CD4-positive, alpha-beta T cell treated with Interleukin-4 for 1 hour (primary cell): ENCODE results near the gene ARHGAP35.
A peak's percentile ranks its signal among the peaks of the same experiment; 100 is the strongest.
"Not testable (repeated sequence)": the region's sequence is repeated elsewhere in the genome, so short reads cannot be mapped to it uniquely, and the experiment has no call there.

Source experiments
- DNase-seq, 2 donors: peaks; one replicate each; pipeline ENCODE4 v3.0.0-alpha.2; 2020 to 2022

Gene ARHGAP35

DNA sequence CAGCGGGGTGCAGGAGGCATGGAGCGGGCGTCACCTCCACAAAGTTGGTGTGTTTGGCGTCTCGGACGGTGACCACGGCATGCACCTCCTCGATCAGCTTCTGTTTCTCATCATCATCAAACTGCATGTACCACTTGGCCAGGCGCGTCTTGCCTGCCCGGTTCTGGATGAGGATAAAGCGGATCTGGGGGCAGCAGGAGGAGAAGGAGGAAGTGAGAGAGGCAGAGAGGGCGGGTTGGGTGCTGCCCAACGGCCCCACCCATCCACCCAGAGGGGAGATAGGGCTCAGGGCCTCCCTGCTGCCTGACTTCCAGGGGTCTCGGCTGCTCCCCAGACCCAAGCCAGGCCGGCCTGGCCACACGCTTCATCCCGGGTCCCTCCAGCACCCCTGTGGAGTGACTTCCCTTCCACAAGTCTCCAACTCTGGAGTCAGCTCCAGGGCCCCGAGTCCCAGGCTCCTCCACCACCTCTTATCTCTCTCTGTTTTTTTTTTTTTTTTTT, 14.8 kb upstream of the ARHGAP35 start:
- no peak for DNase-seq

DNA sequence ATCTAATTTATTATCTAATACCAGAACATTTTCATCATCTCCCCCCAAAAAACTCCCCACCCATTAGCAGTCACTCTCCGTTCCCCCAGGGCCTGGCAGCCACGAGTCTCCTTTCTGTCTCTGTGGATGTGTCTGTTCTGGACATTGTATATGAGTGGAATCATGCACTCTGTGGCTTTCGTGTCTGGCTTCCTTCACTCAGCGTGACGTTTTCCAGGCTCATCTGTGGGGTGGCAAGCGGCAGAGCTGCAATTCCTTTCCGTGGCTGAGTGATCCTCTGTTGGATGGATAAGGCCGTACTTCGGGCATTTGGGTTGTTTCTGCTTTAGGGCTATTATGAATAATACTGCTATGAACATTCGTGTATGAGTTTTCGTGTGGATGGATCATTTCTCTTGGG, 13.3 kb upstream of the ARHGAP35 start:
- DNase-seq, result no peak

DNA sequence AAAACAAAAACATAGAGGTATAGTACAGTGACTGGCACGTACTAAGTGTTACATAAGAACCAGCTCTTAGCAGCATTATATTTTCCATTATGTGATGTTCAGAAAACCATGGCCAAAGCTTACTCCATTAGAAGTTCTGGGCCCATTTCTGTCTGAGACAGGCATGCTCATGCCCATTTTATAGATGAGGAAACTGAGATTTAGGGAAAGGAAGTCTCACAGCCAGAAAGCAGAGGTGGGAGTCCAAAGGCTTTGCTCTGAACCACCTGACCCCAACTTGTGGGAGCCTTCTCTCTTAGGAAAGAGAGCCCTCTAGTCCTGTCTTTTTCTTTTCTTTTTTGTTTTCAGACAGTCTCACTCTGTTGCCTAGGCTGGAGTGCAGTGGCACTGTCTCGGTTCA, 12.4 kb upstream of the ARHGAP35 start:
- no peak for DNase-seq

DNA sequence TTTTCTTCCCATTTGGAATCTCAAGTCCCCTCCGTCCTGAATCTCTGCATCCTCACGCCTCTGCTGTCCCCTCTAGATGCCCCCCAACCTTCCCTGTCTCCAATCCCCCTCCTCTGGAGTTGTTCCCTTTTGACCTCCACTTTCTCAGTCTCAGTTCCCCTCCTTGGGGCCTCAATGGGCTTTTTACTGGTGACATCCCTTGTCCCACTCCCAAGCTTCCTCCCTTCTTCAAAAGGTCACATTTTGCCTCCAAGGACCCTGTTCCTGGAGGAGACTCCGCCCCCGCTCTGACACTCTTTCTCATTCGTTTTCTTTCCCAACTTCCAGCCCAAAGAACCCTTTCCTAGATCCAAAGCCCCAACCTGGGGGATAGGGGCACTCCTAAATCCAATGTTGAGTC, 11.2 kb upstream of the ARHGAP35 start:
- no peak for DNase-seq

DNA sequence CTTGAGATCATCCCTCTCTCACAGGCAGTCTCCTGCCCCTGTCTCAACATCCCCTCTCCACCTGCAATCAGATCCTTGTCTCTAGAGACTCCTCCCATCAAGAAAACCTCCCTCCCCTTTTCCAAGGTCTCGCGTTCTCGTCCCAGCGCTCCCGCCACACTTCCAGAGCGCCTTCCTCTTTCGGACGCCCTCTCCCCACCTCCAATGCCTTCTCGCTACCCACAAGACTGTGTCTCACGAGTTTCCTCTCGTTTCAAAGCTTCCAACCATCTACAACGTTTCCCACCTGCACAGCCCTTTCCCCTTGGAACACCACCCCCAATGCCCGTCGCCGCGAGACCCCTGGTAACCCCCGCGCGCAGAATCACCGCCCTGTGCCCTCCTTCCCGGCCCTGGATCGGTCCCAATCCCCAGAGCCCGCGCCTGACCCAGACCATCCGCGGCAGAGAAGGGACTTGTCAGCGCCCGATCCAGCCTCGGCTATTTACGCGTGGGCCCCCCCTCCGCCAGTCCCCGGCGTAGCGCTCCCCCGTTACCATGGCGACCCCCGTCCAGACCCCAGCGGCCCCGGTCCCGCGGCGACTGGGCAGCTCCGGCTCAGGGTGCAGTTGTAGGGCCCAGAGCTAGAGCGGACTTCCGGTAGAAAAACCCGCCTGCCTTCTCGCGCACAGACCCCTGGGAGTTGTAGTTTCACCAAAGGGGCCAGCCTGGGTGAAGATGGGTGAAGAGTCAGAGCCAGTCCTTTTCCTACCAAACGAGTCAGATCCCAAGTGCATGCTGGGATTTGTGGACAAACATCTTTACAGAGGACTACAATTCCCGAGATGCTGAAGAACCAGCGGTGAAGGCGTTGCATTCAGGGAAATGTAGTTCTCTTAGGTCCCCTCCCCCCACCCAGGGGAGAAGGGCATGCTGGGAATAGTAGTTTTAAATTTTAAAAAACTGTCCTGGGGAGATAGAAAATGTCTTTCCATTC, 10.3 kb upstream of the ARHGAP35 start, which contains the start of gene AP2S1:
Gene AP2S1 (minus strand): TSS at position 619 of the 976 bp plus-strand sequence. CDS start 80 bp downstream, at position 539.
- peak; percentile 97 for DNase-seq

DNA sequence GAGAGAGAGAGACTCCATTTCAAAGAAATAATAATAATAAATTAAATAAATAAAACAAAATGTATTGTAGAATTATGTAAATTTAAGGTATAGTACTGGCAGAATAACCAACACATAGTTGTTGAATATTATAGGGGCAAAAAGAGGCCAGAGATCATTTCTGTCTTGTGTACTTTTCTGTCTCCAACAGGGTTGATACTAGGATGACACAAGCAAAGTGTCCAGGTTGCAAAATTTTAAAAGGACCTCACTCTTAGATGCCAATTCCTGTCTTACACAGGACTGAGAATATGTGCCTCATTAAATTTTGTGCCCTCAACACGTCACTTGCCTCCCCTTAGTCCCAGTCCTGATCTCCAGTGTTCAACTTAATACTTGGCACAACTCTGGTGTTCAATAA, 8.0 kb upstream of the ARHGAP35 start:
- no peak for DNase-seq

DNA sequence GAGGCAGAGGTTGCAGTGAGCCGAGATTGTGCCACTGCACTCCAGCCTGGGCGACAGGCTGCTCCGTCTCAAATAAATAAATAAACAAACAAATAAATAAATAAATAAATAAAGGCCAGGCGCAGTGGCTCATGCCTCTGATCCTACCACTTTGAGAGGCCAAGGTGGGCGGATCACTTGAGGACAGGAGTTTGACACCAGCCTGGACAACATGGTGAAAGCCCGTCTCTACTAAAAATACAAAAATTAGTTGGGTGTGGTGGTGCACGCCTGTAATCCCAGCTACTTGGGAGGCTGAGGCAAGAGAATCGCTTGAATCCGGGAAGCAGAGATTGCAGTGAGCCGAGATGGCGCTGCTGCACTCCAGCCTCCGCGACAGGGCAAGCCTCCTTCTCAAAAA, 6.1 kb upstream of the ARHGAP35 start:
- not testable (repeated sequence) for DNase-seq

DNA sequence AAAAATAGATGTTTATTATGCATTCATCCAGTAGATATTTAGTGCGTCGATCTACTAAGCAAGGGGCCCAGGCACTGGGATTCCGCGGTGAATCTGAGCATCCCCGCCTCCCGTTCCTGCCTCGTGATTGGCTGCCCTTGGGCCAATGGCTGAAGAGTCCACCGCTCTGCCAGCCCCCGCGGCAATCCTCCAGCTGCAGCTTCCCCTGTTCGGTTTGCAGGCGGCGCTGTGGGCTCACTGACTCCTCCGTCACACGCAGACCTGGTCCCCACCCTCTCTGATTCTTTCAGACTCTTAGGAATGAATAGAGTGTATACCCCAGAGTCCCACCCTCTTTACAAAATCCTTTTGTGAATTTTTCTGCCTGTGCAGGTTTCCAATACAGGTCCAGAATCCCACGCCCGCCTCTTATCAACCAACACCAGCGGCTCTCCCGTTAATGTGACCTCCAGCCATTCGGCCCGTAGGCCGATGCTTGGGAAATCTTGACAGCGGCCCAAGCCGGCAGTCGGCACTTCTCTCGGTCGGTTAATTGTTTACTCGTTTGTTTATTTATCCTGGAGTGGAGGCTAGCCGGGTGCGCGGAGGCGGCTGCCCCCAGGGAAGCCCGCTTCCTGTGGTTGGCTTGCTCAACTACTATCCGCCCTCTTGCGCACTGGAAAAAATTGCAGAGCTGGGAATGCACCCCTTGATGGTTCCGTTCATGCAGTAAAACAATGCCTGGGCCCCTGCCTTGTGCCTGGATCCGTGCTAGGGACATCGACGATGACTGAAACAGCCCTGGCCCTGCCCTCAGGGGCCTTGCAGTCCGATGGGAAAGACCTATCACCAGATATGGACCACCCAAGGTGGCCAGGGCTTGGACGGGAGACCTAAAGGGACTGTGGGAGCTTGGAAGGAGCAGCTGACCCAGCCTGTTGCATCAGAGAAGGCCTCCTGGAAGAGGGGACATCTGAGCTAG, 4.5 kb upstream of the ARHGAP35 start:
- peak; percentile 93 for DNase-seq

DNA sequence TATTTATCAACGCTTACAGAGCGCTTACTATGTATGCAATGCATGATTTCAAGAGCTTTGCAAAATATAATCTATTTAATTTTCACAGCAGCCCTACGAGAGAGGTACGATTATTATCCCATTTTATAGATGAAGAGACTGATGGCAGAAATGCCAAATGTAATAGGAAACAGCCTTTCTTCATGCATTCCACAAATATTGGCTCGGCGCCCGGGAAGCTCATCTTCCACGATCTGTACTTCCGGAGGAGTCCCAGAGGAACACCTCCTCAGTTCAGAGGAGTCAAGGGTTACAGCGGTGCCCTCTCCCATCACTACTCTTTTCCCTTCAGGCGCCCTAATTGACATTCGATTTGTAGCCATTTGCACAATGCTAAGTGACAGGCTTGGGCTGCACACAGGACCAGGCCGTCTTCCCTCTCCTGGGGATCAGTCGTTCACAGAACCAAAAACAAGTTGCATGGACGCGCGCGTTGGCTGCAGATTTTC, 1.1 kb upstream of the ARHGAP35 start:
- no peak for DNase-seq

DNA sequence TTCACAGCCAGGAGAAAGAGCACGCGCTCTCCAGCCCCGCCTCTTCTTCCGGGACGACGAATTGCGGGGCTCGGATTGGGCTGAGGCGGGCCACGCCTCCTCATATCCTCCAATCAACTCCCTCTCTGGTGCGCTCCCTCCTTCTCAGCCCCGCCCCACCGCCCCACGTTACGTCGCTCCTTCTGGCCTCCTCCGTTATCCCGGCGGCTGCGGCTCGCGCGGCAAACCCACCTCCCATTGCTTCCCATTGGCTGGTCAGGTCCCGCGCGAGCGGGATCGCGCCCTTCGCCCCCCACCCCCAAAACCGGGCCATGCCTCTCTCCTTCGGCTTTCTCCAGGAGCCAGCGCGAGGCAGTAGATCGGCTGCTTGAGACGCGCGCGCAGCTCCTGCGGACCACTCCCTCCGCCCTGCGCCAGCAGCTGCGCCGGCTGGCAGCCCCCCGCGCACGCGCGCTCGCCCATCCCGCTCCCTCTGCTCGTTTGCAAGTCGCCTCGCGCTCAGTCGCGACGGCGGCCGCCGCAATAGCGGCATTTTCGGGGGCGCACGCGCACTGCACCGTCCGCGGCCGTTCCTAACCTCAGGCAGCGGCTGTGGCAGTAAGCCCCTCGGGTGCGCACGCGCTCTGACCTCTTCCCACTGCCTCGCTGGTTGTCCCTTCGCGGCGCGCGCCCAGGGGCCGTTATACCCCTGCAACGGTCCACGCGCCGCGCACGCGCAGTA, 512 bp upstream of the ARHGAP35 start:
- DNase-seq, result peak; percentile 95 to 96

DNA sequence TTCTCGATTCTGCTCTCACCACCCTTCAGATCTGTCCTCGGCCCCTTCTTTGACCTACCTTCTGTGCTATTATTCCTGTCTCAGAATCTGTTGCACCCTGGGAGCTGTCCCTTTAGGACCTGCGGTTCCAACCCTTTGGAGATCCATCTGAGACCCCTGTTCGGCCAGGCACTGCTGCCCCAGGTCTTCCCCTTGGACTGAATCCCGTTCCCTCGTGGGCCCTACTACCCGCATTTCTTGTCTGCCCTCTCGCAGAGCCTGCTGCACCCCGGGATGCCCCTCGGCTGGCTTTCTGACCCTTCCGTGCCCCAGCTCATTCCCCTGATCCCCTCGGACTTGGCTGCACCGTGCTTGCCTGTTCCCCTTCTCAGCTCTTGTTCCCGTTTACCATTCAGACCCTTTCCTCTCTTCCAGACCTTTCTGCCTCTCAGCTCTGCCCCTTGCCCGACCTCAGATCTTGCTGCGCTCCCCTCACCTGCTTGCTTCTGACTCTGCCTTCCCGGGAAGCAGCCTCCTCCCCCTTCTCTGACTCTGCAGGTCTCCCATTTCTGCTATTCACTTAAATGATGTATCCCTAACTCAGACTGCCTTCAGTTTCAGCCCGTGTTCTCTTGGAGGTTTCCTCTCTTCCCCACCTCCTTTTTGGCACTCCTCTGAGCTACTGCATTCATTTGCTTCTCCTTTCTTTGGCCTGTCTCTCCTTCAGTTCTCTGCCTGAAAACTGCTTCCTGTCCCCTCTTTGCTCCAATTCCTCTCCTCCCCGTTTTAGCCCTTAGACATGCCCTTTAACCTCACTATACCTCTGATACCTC, 1.1 kb downstream of the ARHGAP35 start:
- DNase-seq, result no peak

DNA sequence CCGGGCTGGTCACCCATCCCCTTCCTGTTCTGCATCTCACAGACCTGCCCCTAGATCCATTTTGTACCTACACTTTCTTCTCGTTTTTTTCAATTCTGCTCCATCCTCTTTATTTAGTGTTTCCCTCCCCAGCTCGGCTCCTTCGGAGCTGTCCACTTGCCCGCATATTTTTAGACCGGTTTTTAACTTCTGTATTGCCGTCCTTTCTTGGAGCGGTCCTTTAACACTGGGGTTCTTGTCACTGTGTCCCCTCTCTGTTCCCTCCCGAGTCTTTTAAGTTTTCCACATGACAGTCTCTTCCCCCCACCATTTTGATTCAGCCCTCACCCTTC, 1.7 kb downstream of the ARHGAP35 start:
- DNase-seq, result no peak

DNA sequence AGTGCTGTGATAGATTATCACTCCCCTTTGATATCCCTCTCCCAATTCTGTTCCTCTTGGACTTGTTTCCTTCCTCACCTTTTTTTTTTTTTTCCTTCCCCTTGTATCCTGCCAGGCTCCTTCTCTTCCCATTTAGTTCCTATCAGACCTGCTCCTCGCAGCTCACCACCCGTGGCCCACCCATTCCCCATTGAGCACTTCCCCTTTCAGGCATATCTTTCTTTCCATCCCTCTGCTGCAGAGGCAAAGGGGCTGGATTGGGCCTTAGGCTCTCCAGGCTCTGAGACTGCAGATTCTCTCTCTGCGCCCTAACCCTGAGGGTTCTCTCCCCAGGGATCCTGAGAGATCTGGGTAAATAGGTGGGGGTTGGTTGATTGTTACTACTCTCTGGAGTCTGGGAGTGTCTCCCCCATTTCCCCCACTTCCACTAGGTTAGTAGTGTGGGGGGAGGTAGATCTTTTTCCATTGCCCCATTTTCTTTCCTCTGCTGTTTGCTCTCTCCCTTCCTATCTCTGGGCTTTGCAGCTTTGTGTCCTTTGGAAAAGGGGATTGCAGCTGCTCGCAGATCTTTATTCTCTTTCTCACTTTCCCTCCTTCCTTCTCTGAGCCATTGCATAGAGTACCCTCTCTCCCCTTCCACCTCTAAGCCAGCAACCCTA, 2.3 kb downstream of the ARHGAP35 start:
- DNase-seq, result no peak

DNA sequence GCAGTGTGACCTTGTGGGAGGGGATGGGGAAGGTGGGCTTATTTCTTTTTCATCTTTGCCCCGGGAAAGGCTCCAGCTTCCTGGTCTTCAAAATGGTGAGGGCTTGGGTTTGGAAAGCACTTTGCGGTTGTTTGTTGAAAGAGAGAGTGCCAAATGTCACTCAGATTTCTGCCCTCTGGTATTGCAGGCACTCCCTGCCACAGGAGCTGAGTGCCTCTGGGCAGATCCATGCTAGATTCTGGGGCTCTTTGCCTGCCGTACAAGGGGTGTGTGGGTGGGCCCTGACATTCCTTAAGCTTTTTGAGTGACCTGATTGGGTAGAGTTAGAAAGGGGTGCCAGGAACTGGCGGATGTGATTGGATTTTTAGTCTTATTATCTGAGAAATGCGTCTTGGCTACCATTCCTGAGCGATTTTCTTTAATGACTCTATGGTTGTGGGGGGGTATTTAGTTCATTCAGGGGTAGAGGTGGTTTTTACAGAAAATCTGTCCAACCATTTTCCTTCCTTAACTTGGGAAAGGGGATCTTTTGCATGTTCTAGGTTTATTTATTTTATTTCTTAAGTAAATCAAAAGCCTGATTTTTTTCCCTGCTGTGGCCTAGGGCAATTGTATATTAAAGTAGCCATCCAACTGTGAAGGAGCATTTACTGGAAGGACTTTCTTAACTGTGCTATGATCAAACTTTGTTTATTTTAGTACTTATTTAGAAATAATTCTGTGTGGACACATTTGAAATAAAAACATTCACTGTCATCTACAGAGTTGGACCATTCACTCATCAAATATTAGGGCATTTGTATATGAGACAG, 3.2 kb downstream of the ARHGAP35 start:
- DNase-seq, result no peak

DNA sequence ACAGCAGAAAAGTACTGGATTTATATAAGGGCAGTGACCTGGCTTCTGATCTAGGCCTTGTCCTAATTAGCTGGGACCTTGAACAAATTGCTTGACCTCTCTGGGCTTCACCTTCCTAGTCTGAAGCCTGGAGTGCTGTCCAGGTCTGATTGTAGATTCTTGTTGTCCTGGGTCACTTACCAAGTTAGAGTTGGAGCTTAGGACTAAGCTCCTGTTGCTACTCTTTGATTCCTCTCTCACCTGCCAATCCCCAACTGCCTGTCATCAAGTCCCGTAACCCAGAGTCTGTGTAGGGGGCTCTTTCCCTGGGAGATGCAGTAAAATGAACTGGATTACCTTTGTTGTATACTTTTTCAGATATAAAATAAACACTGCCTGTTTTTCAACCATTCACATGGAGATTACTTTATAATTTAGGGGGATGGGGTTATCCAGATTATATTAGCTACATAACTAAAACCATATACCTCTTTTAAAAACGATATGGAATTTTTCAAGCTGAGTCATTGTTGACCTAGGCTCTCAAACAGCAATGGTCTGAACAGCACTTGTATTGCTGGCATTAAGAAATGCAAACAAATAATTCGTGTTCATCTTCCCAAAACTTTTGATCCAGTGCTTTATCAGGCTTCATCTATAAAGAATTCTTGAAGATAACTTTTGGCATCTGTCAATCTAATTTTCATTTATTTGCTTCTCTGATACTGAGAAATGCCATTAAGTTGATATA, 5.8 kb downstream of the ARHGAP35 start:
- DNase-seq, result no peak

DNA sequence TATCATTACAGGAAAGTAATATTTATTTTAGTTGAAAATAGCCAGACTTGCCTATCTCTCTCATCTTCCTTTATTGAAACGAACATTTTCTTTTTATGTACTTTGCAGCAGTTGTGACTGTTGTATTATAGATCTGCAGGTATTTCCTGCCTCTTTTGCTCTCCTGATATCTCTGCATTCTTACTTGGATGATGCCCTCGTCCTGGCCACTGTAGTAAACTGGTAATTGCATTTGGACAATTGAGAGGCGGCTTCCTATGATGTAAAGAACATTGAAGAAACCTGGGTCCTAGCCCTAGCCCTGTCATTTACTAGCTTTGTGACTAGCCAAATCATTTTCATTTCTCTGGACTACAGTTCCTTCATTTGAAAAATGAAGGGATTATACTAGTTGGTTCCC, 6.4 kb downstream of the ARHGAP35 start:
- no peak for DNase-seq

DNA sequence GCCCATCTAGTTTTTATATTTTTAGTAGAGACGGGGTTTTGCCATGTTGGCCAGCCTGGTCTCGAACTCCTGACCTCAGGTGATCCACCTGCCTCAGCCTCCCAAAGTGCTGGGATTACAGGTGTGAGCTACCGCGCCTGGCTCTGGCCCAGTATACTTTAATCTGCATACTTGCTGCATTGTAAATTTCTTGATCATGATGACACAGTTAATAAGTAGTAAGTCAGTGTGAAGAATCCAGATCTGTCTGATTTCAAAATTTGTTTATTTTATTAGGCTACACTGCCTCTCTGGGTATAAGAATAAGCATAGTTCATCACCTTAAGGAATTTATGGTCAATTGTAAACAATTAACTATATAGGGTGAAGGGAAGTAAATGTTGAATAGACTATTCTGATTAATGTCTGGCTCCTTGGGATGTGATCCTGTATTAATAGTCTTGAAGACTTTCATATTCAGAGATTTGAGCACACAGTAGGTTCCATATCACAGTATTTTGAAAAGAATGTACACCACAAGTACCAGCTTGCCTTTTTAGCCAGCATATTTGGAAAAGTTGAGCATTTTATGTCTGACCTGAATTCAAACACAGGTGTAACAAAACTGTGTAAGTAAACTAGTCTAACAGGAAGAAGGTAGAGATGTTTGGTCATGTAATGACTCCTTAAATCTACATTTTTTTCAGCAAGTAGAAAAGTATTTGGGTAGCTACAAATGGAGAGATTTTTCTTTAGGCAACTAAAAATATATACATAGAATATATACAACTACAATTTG, 7.4 kb downstream of the ARHGAP35 start:
- no peak for DNase-seq

DNA sequence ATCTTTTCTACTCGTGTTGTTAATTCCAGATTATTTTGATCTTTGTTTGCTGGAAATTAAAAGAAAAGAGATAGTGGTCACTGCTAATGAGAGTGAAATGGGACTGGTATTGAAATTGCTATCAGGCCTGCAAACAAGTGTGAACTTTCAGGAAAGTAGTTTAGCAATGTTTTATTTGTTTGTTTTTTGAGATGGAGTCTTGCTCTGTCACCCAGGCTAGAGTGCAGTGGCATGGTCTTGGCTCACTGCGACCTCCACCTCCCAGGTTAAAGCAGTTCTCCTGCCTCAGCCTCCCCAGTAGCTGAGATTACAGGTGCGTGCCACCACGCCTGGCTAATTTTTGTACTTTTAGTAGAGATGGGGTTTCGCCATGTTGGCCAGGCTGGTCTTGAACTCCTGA, 10.4 kb downstream of the ARHGAP35 start:
- DNase-seq, result not testable (repeated sequence)

DNA sequence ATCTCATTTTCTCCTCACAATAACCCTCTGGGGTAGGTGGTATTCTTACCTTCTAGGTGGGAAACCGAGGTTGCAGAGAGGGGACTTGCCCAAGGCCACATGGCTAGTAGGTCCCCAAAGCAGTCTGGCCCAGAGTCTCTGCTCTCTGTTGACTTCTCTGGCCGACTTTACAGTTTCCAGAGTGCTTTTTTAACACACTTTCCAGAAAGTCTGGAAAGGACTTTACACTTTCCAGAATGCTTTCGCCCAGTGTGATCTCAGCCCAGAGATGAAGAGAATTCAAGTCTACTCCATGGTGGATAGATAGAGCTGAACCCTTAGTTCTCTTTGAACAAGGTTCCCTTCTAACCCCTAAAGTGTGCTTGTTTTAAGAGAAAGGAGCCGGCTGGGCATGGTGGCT, 12.2 kb downstream of the ARHGAP35 start:
- DNase-seq, result no peak
